Astrocyte (in vitro differentiated cells and primary cell): Measurements from ENCODE around the gene TET1.

Experiments
- EZH2 ChIP-seq: IDR thresholded peaks from 2 replicates; pipeline ENCODE4 v1.6.1; 2012; ENCODE audit warnings: mild to moderate bottlenecking, low read length, inconsistent platforms; ENCODE audit not compliant: insufficient read depth
- TF ChIP-seq, protein P1 (sequence below): IDR thresholded peaks from 2 replicates; pipeline ENCODE4 v1.5.1; 2011; ENCODE audit warnings: low read depth, mild to moderate bottlenecking, inconsistent platforms, low read length, moderate library complexity; ENCODE audit not compliant: insufficient read depth

DNA sequence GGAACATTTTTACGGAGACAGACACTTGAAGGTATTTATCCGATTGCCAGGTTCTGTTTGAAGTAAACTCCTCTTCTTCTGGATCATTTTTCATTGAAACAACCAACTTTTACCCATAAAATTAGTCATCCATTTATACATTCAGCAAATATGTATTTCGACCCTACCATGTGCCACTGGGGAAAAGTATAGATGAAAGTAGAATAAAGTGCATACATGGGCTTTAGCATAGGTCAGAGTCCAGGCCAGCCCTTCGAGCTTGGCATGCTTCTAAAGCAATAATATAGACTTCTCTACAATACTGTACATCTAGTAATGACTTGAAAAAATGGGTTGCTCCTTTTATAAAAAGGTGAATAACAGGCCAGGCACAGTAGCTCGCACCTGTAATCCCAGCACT lies 42.9 kb upstream of the TET1 start:
- TF ChIP-seq, protein P1, sequence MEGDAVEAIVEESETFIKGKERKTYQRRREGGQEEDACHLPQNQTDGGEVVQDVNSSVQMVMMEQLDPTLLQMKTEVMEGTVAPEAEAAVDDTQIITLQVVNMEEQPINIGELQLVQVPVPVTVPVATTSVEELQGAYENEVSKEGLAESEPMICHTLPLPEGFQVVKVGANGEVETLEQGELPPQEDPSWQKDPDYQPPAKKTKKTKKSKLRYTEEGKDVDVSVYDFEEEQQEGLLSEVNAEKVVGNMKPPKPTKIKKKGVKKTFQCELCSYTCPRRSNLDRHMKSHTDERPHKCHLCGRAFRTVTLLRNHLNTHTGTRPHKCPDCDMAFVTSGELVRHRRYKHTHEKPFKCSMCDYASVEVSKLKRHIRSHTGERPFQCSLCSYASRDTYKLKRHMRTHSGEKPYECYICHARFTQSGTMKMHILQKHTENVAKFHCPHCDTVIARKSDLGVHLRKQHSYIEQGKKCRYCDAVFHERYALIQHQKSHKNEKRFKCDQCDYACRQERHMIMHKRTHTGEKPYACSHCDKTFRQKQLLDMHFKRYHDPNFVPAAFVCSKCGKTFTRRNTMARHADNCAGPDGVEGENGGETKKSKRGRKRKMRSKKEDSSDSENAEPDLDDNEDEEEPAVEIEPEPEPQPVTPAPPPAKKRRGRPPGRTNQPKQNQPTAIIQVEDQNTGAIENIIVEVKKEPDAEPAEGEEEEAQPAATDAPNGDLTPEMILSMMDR: no peak
- no peak for TF ChIP-seq EZH2
